Loucy (cell line): ENCODE measurements around the gene TBC1D3B.

Experiments used
- H2AFZ ChIP-seq: fragments of 200-600 bp; sonication (generic); 2 replicates; pipeline ENCODE4 v1.6.0; 2016; ENCODE audit warnings: antibody characterized with exemption, mild to moderate bottlenecking, low read length, moderate library complexity
- H3F3A ChIP-seq: fragments of 200-600 bp; 2 replicates; pipeline ENCODE4 v1.6.0; 2016; ENCODE audit warnings: antibody characterized with exemption, low read depth, mild to moderate bottlenecking
- H3K27me3 ChIP-seq: fragments of 200-600 bp; sonication (generic); 2 replicates; pipeline ENCODE4 v1.6.1; 2014; ENCODE audit warnings: low read length, mild to moderate bottlenecking; ENCODE audit not compliant: insufficient read depth, poor library complexity, severe bottlenecking
- H3K36me3 ChIP-seq: fragments of 200-600 bp; sonication (generic); 2 replicates; pipeline ENCODE4 v1.6.1; 2016; ENCODE audit warnings: low read length; ENCODE audit not compliant: insufficient read depth
- H3K4me1 ChIP-seq: fragments of 200-600 bp; sonication (generic); 2 replicates; pipeline ENCODE4 v1.5.1; 2014; ENCODE audit warnings: low read length, mild to moderate bottlenecking; ENCODE audit not compliant: insufficient read depth, poor library complexity, severe bottlenecking
- H3K4me2 ChIP-seq: fragments of 200-600 bp; sonication (generic); 2 replicates; pipeline ENCODE4 v1.6.0; 2014; ENCODE audit warnings: antibody characterized with exemption, low read length, low read depth, mild to moderate bottlenecking; ENCODE audit not compliant: poor library complexity, severe bottlenecking
- H3K4me3 ChIP-seq: fragments of 200-600 bp; sonication (generic); 2 replicates; pipeline ENCODE4 v1.5.1; 2014; ENCODE audit warnings: low read length, mild to moderate bottlenecking, mixed read lengths; ENCODE audit not compliant: poor library complexity, severe bottlenecking
- H3K79me2 ChIP-seq: fragments of 200-600 bp; sonication (generic); 2 replicates; pipeline ENCODE4 v1.6.1; 2014; ENCODE audit warnings: low read length; ENCODE audit not compliant: insufficient read depth
- H3K9ac ChIP-seq: fragments of 200-600 bp; sonication (generic); 2 replicates; pipeline ENCODE4 v1.6.0; 2014; ENCODE audit warnings: mild to moderate bottlenecking, low read depth, low read length, moderate library complexity; ENCODE audit not compliant: poor library complexity, severe bottlenecking
- H3K9me2 ChIP-seq: fragments of 200-600 bp; sonication (generic); replicated peaks from 2 replicates; pipeline ENCODE4 v1.6.1; 2016; ENCODE audit warnings: low read depth, low read length, mixed read lengths
- H3K9me3 ChIP-seq: fragments of 200-600 bp; sonication (generic); 2 replicates; pipeline ENCODE4 v1.6.1; 2014; ENCODE audit warnings: mild to moderate bottlenecking, antibody characterized with exemption, low read length, low read depth; ENCODE audit not compliant: insufficient read depth
- H4K20me1 ChIP-seq: fragments of 200-600 bp; sonication (generic); 2 replicates; pipeline ENCODE4 v1.6.0; 2014; ENCODE audit warnings: antibody characterized with exemption, low read length, mild to moderate bottlenecking; ENCODE audit not compliant: insufficient read depth, poor library complexity, severe bottlenecking
- CTCF ChIP-seq: fragments of 200-600 bp; sonication (generic); conservative IDR thresholded peaks from 2 replicates; pipeline ENCODE4 v1.5.1; 2014; ENCODE audit warnings: mild to moderate bottlenecking, antibody characterized with exemption, low read length
- EZH2phosphoT487 ChIP-seq: fragments of 200-600 bp; IDR thresholded peaks from 2 replicates; pipeline ENCODE4 v1.6.1; 2018; ENCODE audit warnings: antibody characterized with exemption, mild to moderate bottlenecking, moderate library complexity, borderline replicate concordance

TBC1D3B gene

GRCh38 chr17:36136439-36136838 is 40.0 kb downstream of the TBC1D3B start:
- no peaks in the 10 kb centered on the region for H3K36me3 ChIP-seq
- TF ChIP-seq EZH2phosphoT487, result no peak
- TF ChIP-seq CTCF, result no peak
- no peak overlapping the region for H3K4me2 ChIP-seq

GRCh38 chr17:36136036-36136435 is 40.4 kb downstream of the TBC1D3B start:
- Histone ChIP-seq H3K4me2 (no peak overlapping the region), H3K9me2 (no peaks in the 10 kb centered on the region)

More at GRCh38 chr17:36136439-36136838, 40.0 kb downstream of the TBC1D3B start:
- Histone ChIP-seq H3K9me2 (no peaks in the 10 kb centered on the region), H3F3A (no peaks in the 10 kb centered on the region), H3K4me3 (no peak overlapping the region), H4K20me1 (no peaks in the 10 kb centered on the region), H2AFZ (no peak overlapping the region), H3K9ac (no peak overlapping the region), H3K27me3 (no peaks in the 10 kb centered on the region), H3K79me2 (no peaks in the 10 kb centered on the region), H3K4me1 (no peaks in the 10 kb centered on the region), H3K9me3 (no peaks in the 10 kb centered on the region)

GRCh38 chr17:36135465-36135864 is 41.0 kb downstream of the TBC1D3B start:
- H3K27me3 ChIP-seq, result no peaks in the 10 kb centered on the region
- H3K4me2 ChIP-seq, result no peak overlapping the region
- no peak overlapping the region for H3K9ac ChIP-seq
- H3F3A ChIP-seq, result no peaks in the 10 kb centered on the region
- H3K79me2 ChIP-seq, result no peaks in the 10 kb centered on the region
- no peaks in the 10 kb centered on the region for H3K9me3 ChIP-seq
- no peaks in the 10 kb centered on the region for H3K4me1 ChIP-seq
- H2AFZ ChIP-seq, result no peak overlapping the region
- H3K9me2 ChIP-seq, result no peaks in the 10 kb centered on the region
- H3K36me3 ChIP-seq, result no peaks in the 10 kb centered on the region
- TF ChIP-seq EZH2phosphoT487, result no peak
- no peak for TF ChIP-seq CTCF
- no peak overlapping the region for H3K4me3 ChIP-seq
- H4K20me1 ChIP-seq, result no peaks in the 10 kb centered on the region

More at GRCh38 chr17:36136036-36136435, 40.4 kb downstream of the TBC1D3B start:
- H2AFZ ChIP-seq, result no peak overlapping the region
- TF ChIP-seq EZH2phosphoT487 (no peak), CTCF (no peak)
- no peaks in the 10 kb centered on the region for H3K9me3 ChIP-seq
- H3K79me2 ChIP-seq, result no peaks in the 10 kb centered on the region
- H3K4me3 ChIP-seq, result no peak overlapping the region
- no peaks in the 10 kb centered on the region for H4K20me1 ChIP-seq
- no peaks in the 10 kb centered on the region for H3K4me1 ChIP-seq
- H3K9ac ChIP-seq, result no peak overlapping the region
- H3F3A ChIP-seq, result no peaks in the 10 kb centered on the region
- no peaks in the 10 kb centered on the region for H3K27me3 ChIP-seq
- H3K36me3 ChIP-seq, result no peaks in the 10 kb centered on the region
